Mesodermal cell (in vitro differentiated cells): ENCODE measurements around the gene LUZP1.
"Not testable (repeated sequence)": the region's sequence is repeated elsewhere in the genome, so short reads cannot be mapped to it uniquely, and the experiment has no call there.

ENCODE experiments used
- H3K27ac ChIP-seq: 2 replicates; pipeline ENCODE4 v1.7.0; 2013; ENCODE audit warnings: mild to moderate bottlenecking, low read depth, low read length, moderate library complexity; ENCODE audit not compliant: severe bottlenecking
- H3K36me3 ChIP-seq: 2 replicates; pipeline ENCODE4 v1.7.1; 2013; ENCODE audit warnings: mild to moderate bottlenecking, low read length, moderate library complexity; ENCODE audit not compliant: control insufficient read depth, insufficient read depth
- H3K4me1 ChIP-seq: one replicate; pipeline ENCODE4 v1.7.1; 2013; ENCODE audit warnings: mild to moderate bottlenecking, low read length; ENCODE audit not compliant: insufficient read depth, control insufficient read depth, poor library complexity, severe bottlenecking
- H3K4me3 ChIP-seq: 2 replicates; pipeline ENCODE4 v1.7.0; 2013; ENCODE audit warnings: low read length, control low read depth, mild to moderate bottlenecking; ENCODE audit not compliant: insufficient read depth, poor library complexity, severe bottlenecking; ENCODE audit errors: extremely low read depth
- H3K9me3 ChIP-seq: 2 replicates; pipeline ENCODE4 v1.7.1; 2013; ENCODE audit warnings: mild to moderate bottlenecking, low read length, moderate library complexity; ENCODE audit not compliant: control insufficient read depth
- WGBS, 2 experiments: methylation state at CpG; one replicate each; pipeline ENCODE4 v1.1.5; 2013; ENCODE audit warnings: missing lambda C conversion rate in 2 of 2; ENCODE audit not compliant: insufficient coverage in 2 of 2; 5-methylcytosine and 5-hydroxymethylcytosine counted together

Gene LUZP1

DNA sequence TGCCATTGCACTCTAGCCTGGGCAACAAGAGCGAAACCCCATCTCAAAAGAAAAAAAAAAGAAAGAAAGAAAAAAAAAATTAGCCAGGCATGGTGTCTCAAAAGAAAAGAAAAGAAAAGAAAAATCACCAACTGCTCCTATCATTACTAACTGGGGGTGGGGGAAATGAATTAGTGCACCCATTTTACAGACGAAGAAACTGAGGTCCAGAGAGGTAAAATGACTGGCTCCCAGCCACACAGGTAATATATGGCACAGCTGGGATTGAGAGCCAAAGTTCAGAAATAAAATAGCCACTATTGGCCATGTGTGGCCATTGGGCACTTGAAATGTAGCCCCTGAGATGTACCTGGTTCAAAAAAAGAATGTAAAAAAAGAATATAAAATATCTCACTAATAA lies 39.9 kb upstream of the LUZP1 start:
- peaks cover 7% of the 10 kb centered on the region for H3K9me3 ChIP-seq
- H3K4me1 ChIP-seq = no peaks in the 10 kb centered on the region
- WGBS, 2 experiments = no CpG with 5 or more reads among the region's 2 CpGs
- H3K4me3 ChIP-seq = no peak overlapping the region
- no peak overlapping the region for H3K27ac ChIP-seq
- H3K36me3 ChIP-seq = no peaks in the 10 kb centered on the region

DNA sequence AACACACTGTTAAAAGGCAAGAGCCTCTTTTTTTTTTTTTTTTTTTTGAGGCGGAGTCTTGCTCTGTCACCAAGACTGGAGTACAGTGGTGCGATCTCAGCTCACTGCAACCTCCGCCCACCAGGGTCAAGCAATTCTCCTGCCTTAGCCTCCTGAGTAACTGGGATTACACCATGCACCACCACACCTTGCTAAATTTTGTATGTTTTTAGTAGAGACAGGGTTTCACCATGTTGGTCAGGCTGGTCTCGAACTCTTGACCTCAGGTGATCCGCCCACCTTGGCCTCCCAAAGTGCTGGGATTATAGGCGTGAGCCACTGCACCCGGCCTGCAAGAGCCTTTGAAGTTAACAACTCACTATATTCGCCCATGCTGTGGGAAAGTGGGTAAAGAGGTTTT lies 39.1 kb upstream of the LUZP1 start:
- 86 to 100% methylated on average over 1 to 6 of the region's 8 CpGs for WGBS, 2 experiments
- H3K9me3 ChIP-seq = not testable (repeated sequence)

GRCh38 chr1:23202263-23202749 lies 33.6 kb upstream of the LUZP1 start:
- WGBS, 2 experiments = 75 to 93% methylated on average over 3 of the region's 3 CpGs
- H3K36me3 ChIP-seq = no peaks in the 10 kb centered on the region
- H3K4me3 ChIP-seq = no peak overlapping the region
- no peak overlapping the region for H3K27ac ChIP-seq
- H3K4me1 ChIP-seq = peaks cover 8% of the 10 kb centered on the region
- peaks cover 9% of the 10 kb centered on the region for H3K9me3 ChIP-seq

More for the DNA sequence above, 39.1 kb upstream of the LUZP1 start:
- not testable (repeated sequence) for H3K4me3 ChIP-seq, H3K4me1 ChIP-seq, H3K36me3 ChIP-seq, H3K27ac ChIP-seq

DNA sequence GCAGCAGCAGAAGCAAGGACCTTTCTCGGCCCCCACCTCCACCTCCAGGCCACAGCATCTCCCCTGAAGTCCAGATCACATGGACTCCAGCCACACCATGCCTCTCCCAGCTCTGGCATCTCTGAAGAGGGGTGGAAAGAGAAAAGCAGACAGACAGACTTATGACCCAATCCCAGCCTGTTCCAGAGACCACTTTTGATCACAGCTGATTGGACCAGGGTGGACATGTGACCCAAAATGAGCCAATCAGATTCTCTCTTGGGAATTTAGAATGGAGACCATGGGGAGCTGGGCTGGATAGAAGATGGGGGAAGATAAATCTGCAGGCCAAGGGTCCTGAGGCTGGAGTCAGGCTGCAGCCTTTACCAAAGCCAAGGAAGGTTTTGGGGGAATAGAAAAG lies 32.2 kb upstream of the LUZP1 start:
- Histone ChIP-seq H3K4me1 (peaks cover 18% of the 10 kb centered on the region), H3K4me3 (no peak overlapping the region), H3K36me3 (no peaks in the 10 kb centered on the region), H3K27ac (no peak overlapping the region), H3K9me3 (peaks cover 9% of the 10 kb centered on the region)
- WGBS, 2 experiments = no CpG with 5 or more reads among the region's 1 CpG

GRCh38 chr1:23198373-23198772 lies 29.7 kb upstream of the LUZP1 start:
- peaks cover 38% of the 10 kb centered on the region for H3K4me1 ChIP-seq
- 80% methylated on average over 1 of the region's 4 CpGs; no CpG with 5 or more reads in 1 of the 2 experiments for WGBS, 2 experiments
- no peak overlapping the region for H3K27ac ChIP-seq

GRCh38 chr1:23196627-23197328 lies 28.1 kb upstream of the LUZP1 start:
- 76 to 81% methylated on average over 7 to 9 of the region's 10 CpGs for WGBS, 2 experiments
- Histone ChIP-seq H3K4me1 (peaks cover 31% of the 10 kb centered on the region), H3K4me3 (no peak overlapping the region), H3K9me3 (no peaks in the 10 kb centered on the region), H3K27ac (peak overlapping the region; percentile 76), H3K36me3 (no peaks in the 10 kb centered on the region)

More at GRCh38 chr1:23198373-23198772, 29.7 kb upstream of the LUZP1 start:
- H3K9me3 ChIP-seq = peaks cover under 1% of the 10 kb centered on the region
- H3K4me3 ChIP-seq = no peak overlapping the region
- H3K36me3 ChIP-seq = no peaks in the 10 kb centered on the region

DNA sequence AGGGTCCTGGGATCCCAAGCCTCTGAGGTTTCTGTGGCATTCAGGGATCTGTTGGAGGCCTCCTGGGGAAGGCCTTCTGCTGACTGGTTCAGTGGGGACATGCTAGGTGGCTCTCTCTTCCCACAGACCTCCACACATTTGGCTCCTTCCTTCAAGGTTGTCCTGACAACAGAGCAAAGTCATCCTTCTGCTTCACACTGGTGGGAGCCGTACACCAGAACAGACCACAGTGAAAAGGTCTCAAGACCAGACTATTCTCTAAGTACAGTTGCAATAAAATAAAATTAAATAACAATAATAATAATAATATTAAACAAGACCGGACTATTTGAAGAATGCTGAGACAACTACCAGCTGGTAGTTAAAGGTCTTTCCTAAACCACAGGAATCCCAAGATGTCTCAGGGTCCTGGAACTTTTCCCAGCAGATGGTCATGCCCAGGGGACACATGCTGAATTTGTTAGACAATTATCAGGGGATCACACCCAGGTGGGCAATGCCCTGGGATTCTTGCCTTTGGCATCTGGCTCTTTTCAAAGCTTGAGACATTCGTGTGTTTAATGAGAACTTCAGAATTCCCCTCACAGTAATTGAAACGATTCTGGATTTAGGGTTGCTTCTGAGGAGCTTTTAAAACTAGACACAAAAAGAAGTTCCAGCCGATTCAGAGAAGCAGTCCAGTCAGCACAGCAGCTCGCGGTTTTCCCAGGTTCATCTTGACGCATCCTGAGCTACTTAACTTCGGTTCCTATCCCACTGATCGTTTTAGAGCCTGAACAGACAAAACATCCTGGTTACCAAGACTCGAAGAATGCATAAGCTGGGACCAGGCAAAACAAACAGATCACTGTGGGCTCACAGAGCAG lies 25.7 kb upstream of the LUZP1 start:
- H3K9me3 ChIP-seq = no peaks in the 10 kb centered on the region
- no peak overlapping the region for H3K4me3 ChIP-seq
- 75 to 83% methylated on average over 7 to 9 of the region's 11 CpGs for WGBS, 2 experiments
- H3K27ac ChIP-seq = peak overlapping the region; percentile 90
- peaks cover 31% of the 10 kb centered on the region for H3K4me1 ChIP-seq
- no peaks in the 10 kb centered on the region for H3K36me3 ChIP-seq

DNA sequence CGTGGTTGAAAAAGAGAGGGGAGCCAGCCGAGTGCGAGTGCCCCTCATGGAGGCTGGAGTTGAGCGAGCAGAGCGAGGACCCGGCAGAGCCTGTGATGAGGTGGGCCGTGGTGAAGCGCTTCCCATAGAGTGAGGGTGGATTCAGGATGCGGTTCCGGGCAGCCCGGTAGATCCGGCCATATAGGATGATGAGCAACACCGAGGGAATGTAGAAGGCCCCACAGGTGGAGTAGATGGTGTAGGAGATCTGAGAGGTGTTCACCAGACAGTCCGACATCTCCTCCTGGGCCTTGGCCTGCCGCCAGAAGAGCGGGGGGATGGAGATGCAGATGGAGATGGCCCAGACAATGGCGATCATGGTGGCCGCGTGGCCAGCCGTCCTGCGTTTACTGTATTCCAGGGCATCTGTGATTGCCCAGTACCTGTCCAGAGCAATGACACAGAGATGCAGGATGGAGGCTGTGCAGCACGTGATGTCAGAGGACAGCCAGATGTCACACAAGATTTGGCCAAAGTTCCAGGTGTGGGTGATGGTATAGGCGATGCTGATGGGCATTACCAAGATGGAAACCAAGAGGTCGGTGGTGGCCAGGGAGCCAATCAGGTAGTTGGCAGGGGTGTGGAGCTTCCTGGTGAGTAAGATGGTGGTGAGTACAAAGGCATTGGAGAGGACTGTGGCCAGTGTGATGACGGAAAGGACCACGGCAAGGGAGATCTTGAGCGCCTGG lies 24.9 kb upstream of the LUZP1 start:
- H3K27ac ChIP-seq = no peak overlapping the region
- H3K4me1 ChIP-seq = peaks cover 33% of the 10 kb centered on the region
- H3K36me3 ChIP-seq = no peaks in the 10 kb centered on the region
- WGBS, 2 experiments = 97 to 98% methylated on average over 21 to 27 of the region's 27 CpGs
- H3K9me3 ChIP-seq = no peaks in the 10 kb centered on the region
- no peak overlapping the region for H3K4me3 ChIP-seq

GRCh38 chr1:23191199-23191598 lies 22.5 kb upstream of the LUZP1 start:
- 85 to 92% methylated on average over 2 to 3 of the region's 3 CpGs for WGBS, 2 experiments
- no peak overlapping the region for H3K4me3 ChIP-seq
- H3K4me1 ChIP-seq = peaks cover 27% of the 10 kb centered on the region
- no peaks in the 10 kb centered on the region for H3K9me3 ChIP-seq
- no peak overlapping the region for H3K27ac ChIP-seq
- H3K36me3 ChIP-seq = no peaks in the 10 kb centered on the region

GRCh38 chr1:23188936-23189452 lies 20.3 kb upstream of the LUZP1 start:
- H3K36me3 ChIP-seq, H3K4me1 ChIP-seq, H3K9me3 ChIP-seq, H3K4me3 ChIP-seq: not testable (repeated sequence)
- peak overlapping the region; percentile 33 for H3K27ac ChIP-seq
- WGBS, 2 experiments = 83 to 84% methylated on average over 9 to 10 of the region's 13 CpGs
